Fibroblast of skin of left quadriceps (primary cell): ENCODE measurements around the gene USH1G.
"Not testable (repeated sequence)": the region's sequence is repeated elsewhere in the genome, so short reads cannot be mapped to it uniquely, and the experiment has no call there.

Experiments
- DNase-seq, 2 experiments: peaks; one replicate each; pipeline ENCODE4 v3.0.0-alpha.2; 2013; ENCODE audit warnings: low read depth in 2 of 2

Gene USH1G

DNA sequence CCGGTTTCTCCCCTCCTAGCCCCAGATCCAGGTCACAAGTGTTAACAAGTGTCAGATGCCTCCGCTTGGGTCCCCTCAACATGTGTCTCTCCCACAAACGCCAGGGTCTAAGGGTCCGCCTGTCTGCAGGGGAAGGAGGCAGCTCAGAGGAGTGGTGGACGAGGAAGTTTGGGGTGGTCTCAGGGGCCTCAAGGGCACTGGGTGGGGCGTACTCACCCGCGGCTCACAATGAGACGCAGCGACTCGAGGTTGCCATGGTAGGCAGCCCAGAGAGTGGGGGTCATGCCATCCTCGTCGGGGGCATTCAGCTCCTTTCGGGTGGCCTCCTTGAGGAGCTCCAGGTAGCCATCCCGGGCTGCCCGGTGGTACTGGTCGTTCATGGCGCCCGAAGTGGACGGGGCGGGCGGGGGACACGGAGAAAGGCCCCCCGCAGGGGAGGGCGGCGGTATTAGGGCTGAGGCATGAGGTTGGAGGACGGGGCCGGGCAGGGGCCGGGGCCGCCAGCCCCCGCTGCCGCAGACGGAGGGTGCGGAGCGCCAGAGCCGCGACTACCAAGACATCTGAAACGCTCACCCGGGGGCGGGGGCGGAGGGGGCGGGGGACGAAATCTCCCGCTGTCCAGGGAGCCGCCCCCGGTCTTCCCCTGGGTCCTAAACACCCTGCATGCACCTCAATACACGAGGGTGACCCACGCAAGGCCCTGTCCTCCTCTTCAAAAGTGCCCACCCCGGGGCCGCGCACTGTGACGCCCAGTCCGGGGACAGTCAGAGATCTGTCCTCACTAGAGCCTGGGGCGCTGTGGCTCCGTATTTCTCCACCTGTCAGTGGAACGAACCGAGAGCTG lies at the start of gene USH1G:
Gene USH1G (minus strand): TSS at position 562 of the 844 bp plus-strand sequence. CDS start 182 bp downstream, at position 380.
- DNase-seq: no peak

DNA sequence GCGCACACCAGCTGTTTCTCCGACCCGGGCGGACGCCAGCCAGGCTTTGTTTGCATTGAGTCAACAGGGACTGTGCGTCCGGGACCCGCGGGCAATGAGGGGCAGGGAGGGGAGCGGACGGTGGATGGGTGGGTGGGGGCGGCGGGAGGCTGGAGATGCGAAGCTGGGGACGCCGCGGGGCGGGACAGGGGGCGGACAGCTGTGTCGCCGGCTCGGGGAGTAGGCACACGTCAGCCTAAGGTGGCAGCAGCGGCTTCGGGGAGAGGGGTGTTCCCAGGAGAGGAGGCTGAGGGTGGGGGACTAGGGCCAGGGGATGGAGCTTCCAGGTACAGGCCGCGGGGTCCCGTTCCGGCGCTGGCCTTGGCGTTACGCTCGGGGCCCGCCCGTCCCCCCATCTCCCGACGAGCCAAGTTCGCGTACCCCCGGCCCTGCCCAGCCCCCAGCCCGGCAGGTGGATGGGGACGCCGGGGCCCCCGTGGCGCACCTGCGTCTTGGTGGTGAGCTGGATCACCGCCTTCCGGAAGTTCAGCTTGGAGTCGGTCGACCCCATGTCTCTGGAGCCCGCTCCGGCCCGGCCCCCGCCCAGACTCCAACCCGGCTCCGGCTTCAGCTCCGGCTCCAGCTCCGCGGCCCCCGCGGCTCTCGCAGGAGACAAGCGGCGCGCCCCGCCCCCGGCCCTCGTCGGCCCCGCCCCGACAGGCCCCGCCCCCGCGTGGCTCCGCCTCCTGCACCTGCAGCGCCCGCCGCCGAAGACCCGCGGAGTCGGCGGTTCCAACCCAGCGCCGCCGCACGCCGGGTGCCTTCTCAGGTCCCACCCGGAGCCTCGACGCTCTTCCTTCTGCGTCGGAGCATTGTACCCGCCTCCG lies 49.3 kb upstream of the USH1G start, which contains the start of gene HID1:
Gene HID1 (minus strand): TSS at position 653 of the 866 bp plus-strand sequence. CDS start 103 bp downstream, at position 550.
- no peak for DNase-seq

DNA sequence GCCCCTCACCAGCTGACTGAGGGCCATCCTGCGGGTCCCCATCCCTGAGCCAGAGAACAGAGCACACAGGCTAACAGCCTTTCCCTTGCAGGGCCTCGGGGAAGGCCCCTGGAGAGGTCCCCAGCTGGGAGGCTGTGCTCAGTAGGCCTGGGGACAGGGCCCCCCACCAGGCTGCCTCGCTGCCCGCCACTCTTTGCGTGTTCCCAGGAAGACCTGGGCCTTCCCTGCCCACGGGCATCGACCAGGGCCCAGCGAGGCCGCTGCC lies 48.7 kb upstream of the USH1G start:
- DNase-seq: no peak

DNA sequence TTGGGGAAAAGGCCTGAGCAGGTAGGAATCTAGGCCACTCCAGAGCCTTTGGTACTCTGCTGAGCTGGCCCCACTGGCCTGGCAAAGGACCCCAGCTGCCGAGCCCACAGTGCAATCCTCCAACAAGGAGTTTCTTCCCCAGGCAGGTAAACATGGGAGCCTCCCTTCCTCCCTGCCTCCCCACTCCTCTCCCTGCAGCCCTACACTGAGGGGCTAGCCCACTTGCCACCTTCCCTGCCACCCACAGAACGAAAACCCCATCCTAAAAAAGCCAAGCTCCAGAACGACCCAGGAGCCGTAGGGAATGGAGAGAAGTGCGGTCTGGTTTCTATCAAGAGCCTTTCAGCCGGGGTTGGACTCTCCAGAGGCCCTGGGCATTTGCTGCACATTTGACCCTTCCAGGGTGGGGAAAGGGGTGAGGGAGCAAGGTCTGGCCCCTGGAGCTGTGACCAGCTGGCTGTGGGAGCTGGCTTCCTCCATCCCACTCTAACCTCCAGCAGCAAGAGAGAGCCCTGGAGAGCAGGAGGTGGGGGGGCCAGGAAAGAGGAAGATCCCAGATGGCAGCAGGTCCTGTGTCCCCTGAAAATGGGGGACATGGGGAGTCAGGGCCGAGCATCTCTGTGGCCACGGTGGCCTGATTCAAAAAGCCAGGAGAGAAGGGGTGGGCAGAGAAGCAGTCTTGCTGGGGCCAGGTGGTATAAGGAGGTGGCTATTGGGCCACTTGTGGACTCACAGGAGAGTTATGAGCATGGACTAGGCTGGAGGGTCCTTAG lies 48.2 kb upstream of the USH1G start:
- no peak for DNase-seq

DNA sequence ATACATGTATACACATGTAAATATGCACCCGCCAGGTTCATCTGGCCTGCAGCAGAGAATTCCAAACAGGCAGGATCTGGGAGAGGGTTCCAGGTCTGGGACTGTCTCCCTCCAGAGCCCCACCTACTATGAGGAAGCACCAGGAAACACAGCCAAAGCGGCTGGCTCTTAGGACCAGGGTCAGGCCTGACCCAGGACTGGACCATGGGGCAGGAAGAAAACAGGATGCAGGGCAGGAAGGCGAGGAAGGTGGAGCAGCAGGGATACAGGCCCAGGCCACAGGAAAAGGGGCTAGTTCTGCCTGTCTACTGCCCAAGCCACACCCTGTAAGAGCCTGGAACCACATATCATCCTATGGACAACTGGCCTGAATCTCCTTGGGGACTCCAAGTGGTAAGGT lies 47.3 kb upstream of the USH1G start:
- no peak for DNase-seq

DNA sequence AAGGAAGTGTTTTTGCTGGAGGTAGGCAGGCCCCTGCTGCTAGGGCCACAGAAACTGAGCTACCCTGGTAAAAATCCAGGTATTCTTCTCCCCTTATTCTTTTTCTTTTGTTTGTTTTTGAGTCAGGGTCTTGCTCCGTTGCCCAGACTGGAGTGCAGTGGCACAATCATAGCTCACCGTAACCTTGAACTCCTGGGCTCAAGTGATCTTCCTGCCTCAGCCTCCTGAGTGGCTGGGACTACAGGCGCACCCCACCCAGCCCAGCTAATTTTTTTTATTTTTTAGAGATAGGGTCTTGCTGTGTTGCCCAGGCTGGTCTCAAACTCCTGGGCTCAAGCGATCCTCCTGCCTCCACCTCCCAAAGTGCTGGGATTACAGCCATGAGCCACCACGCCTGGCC lies 46.4 kb upstream of the USH1G start:
- not testable (repeated sequence) for DNase-seq

DNA sequence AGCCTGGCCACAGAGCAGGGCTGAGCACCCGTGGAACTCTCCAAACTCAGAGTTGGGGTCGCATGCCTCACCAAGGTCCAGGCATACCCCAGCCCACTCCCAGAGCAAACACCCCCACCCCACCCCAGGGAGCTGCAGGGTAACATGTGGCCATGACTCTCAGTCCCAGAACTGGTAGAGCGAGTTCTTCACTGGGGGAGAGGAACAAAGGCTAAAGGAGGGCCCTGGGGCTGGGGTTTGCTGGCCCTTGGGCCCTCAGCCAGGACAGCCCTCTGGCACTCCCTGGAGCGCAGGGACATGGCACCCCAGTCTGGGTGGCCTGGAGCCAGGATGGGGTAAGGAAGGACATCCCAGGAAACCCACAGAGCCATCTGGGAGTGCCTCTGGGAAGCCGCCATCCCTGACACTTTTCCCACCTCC lies 45.3 kb upstream of the USH1G start:
- no peak for DNase-seq

DNA sequence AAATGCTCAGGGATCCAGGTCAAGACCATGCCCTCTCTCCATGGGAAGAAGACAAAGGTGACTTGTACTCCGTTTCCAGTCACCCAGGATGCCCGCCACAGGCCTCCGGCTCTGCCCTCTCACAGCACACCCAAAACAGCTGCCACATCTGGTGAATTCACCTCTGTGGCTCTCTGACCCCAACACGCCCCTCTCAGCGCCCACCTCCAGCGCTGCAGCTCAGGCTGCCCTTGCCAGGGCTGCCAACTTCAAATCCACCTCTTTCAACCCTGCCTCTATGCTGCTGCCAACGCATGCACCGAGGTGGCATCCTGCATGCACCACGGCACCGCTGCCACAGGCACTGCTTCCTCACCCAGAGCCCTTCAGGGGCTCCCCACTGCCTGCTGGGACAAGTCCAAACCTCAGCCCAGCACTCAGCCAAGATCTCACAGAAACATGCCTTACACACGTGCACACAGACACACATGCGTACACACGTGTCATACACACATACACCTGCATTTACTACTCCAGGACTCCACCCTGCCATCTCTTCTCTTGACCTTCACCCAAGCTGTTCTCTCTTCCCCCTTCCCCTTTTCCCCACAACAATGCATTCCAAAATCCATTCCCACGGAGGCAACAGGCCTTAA lies 42.0 kb upstream of the USH1G start:
- no peak for DNase-seq

DNA sequence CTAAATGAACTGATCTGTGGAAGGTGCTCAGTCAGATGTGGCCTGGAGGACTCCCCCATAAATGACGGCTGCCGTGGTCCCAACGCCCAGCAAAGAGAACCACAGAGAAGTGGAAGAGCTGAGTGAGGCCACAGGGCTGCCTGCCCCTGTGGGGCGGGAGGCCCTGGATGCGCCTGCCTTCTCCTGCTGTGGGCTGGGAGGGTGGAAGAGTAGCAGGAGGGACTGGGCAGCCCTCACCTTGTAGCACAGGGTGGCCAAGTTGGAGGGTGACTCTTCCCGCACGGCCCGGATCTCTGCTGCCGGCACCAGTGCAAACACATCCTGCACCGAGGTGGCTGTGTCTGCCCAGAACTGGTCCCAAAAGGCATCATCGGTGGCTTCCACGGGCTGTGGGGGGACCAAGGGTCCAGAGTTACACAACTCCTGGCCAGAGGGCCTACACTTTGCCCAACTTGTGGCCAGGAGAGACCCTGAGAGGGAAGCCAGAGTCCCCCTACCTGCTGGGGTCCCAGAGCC lies 41.2 kb upstream of the USH1G start:
- DNase-seq: no peak

DNA sequence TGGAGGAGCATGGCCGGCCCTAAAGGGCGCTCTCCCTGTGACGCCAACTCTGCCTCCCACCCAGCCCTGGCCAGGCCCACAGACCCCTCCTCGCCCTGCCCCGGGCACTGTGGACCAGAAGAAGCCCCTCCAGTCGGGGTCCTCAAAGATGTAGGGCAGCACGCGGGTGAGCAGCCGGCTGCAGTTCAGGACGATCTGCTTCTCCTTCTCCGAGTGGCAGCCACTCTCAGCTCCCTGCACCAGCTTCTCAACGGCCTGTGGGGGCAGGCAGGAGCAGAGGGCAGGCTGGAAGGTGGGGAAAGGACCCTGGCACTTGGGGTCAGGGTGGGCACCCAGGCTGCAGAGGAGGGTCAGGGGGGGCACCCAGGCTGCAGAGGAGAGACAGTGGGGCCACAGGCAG lies 40.6 kb upstream of the USH1G start:
- DNase-seq: no peak

DNA sequence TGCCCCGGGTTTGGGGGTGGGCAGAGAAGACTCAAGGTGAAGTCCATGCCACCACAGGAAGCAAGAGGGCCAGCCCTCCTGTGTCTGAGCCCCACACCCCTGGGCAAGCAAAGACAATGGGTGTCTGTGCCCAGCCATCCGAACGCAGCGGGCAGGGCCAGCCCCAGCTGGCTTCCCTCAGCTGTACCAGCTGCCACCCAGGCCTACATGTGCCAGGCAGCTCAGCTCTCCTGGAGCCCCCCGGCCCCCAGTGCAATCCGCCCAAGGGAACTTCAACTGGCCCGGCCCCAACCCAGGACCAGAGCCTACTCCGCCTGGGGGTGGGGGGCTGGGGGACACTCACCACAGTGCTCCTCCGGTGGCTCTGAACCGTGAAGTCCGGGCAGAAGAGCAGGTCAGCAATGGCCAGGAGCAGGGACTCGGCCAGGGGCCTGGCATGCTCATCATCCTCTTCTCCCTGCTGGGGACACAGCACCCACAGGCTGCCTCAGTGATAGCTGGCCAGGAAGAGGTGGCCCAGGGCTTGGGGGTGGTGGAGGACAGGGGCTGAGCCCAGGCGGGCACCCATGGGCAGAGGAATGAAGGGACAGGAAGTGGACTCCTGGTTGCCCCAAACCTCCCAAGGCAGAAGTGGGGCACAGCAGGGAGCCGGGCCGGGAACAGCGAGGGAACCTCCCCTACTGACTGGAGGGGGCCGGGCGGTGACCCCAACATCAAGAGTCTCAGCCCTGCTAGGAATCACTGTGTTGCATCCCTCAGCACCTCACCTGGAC lies 39.8 kb upstream of the USH1G start:
- DNase-seq: no peak

DNA sequence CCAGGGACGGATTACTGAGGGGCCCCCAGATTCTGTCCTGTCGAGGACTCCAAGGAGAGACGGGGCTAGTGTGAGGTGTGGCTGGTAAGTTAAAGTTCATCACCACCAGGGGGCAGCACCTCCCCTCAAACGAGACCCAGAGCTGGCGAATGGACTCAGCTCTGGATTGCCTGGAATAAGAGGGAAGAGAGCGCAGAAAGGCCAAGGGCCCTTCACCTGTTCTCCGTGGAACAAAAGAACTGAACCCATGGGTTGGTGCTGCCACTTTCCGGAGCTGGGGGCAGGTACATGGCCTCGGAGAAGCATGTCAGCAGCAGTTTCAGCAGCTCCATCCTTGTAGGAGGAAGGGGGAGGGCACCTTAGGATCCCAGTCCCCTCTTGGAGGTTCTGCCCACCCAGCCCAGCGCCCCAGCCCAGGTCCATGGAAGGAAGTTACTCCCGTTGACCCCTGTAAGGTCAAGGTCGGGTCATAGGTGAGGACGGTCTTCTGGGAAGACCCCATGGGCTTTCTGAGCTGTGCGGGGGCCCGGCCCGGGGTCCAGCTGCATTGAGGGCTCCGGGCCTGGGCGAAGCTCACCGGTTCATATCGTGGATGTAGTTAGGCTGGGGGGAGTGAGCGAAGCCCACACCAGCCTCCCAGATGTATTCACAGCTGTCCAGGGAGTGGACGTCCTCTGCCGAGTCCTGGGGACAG lies 38.7 kb upstream of the USH1G start:
- peak; percentile 61 to 64 for DNase-seq

DNA sequence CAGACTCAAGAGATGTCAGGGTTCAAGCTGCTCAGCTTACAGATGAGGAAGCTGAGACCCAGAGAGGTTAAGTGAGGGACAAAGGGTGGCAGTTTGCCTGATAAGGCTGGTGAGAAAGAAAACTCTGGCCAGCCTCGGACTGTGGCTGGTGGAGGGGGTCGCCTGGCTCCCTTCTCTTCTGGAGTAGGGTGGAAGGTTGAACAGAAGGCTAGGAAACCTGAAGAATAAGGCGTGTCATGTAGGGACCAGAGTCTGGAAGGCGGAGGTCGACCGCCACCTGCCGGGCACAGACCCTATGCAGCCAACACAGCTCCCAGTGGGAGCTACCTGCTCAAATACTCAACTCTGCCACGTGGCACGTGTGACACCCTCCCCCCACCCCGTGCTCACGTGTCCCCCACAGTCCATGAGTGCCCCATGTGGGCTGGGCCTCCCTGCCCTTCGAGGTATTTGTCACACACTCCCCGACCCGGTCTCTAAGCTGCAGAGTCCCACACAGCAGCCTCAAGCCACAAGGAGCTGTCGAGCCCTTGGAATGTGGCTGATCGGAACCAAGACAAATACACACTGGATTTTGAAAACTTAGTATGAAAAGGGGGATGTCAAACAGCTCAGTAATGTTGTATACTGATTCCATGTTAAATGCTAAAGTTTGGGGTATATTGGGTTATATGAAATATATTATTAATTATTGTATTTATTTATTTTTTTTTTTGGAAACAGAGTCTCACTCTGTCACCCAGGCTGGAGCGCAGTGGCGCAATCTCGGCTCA lies 37.7 kb upstream of the USH1G start:
- DNase-seq: peak in 1 of 2 experiments; percentile 2

DNA sequence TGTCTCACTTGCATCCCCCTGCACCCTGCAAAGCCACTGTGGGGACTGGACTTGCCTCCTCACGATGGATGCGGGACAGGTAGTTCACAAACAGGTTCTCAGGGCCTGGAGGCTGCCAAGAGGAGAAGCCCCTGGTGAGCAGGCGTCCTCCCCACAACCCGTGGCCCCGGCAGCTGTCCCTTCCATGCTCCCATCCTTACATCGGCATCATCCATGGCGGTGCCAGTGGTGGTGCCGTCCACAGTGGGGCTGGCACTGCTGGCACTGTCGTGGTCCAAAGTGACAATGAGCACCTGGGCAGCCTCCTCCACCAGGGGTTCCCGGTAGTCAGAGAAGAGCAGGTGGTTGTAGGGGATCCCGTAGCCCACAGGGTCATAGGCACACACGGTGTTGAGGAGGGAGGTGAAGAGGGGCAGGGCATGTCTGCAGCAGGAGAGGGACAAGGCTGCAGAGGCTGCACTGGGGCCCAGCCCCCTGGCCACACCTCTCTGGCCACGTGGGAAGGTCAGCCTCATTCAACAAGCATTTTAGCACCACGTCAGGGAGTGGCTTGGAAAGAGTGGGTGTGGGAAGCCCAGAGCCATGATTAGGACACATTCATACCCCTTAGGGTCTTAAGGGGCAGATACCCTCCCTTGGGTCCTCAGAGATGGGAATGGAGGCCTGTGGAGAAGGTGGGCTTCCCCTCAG lies 36.9 kb upstream of the USH1G start:
- DNase-seq: no peak

DNA sequence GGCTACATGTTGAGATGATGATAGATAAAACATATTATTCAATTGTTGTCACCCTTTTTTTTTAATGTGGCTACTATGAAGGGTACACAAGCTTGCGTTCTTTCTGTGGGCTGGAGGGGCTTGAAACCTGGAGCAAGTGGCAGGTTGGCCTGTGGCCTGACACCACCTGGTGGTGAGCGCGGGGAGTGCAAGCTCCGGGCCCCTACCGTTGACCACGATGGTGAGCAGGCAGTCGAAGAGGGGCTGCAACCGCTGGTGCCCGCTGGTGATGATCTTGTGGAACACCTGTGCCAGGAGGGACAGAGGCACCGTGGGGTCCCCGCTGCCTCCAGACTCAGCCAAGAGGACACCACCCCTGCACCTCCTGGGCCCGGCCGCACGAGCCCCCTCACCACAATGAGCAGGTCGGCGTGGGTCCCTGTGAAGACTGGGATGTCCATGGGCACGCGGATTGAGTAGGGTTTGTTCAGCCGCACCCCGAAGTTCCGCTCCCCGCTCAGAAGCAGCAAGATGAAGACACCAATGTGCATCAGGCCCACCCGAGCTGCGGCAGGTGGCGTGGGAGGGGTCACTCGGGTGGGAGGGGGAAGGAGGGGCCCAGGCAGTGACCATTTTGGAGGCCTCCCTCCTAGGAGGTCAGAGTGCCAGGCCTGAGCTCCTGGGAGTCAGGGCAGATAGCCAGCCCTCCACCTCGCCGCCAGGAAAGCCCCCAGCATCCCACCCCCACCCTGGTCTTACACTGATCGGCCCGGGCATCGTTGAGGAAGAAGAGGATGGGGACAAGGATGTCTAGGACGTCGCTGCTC lies 35.1 kb upstream of the USH1G start:
- peak in 1 of 2 experiments; percentile 7 for DNase-seq

DNA sequence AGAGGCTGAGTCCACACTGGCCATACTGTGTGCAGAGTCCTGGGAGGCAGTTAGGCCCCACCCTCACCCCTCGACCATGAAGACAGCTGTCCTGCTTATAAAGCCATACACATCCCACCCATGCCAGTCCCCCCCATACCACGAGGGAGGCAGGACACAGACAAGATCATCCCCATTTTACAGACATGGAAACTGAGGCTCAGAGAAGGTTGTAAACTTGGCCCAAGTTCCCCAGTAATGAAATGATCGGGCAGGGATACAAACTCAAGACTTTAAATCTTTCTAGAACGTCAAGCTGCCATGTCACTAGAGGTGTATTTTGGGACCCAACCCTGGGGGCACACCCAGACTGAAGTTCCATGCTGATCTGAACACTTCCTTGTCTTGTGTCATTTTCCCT lies 33.0 kb upstream of the USH1G start:
- DNase-seq: no peak

DNA sequence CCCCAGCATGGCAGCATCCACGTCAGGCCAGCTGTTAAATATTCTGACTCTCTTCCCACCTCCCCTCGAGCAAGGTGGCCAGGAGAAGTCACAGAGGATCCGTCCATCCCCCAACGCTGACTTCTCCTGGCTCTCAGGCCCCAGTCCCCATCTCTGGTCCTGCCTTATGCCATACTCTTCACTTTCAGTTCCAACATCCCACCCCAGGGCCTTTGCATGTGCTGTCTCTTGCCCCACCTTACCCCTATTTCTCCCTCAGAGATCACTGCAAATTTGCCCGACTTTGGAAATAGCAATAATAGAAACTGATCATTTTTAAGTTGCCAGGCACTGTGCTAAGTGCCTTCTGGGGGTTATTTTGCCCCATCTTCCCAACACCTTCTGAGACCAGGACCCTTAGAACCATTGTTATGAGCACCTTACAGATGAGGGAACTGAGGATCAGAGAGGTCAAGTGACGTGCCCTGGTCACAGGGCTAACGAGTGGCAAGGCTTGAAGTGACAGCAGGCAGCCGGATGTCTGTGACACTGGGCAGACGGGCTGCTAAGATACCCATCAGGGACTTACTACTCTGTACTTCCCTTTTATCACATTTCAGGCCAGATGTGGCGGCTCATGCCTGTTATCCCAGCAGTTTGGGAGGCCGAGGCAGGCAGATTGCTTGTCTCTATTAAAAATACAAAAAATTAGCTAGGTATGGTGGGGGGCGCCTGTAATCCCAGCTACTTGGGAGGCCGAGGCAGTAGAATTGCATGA lies 31.8 kb upstream of the USH1G start:
- no peak for DNase-seq
